ENCODE results near the gene CCDC12.
A peak's percentile ranks its signal among the peaks of the same experiment; 100 is the strongest.

CCDC12 gene

GRCh38 chr3:47014036-47014435 lies 37.5 kb upstream of the CCDC12 start:
- H3K4me1 ChIP-seq (ENCODE audit: control insufficient read depth, insufficient read depth, low read length): peaks cover 9% of the 10 kb centered on the region
- H3K27ac ChIP-seq (ENCODE audit: low read length): no peak overlapping the region
- H3K36me3 ChIP-seq (ENCODE audit: control insufficient read depth in 2 of 2, insufficient read depth in 2 of 2, low read length in 2 of 2): peaks cover 28 to 42% of the 10 kb centered on the region in 2 donors

GRCh38 chr3:47013231-47013630 lies 36.7 kb upstream of the CCDC12 start:
- Histone ChIP-seq H3K9me3 (ENCODE audit: control insufficient read depth in 2 of 2, low read length in 2 of 2) (no peaks in the 10 kb centered on the region), H3K9ac (ENCODE audit: low read length in 2 of 2) (no peak overlapping the region), H3K4me3 (ENCODE audit: low read length in 2 of 2) (no peak overlapping the region), H3K4me1 (ENCODE audit: control insufficient read depth, insufficient read depth, low read length) (peaks cover 9% of the 10 kb centered on the region), H3K36me3 (ENCODE audit: control insufficient read depth in 2 of 2, insufficient read depth in 2 of 2, low read length in 2 of 2) (peaks cover 21 to 35% of the 10 kb centered on the region in 2 donors), H3K27me3 (ENCODE audit: control insufficient read depth in 1 of 2, insufficient read depth in 2 of 2, low read length in 2 of 2) (no peaks in the 10 kb centered on the region), H3K27ac (ENCODE audit: low read length) (no peak overlapping the region)

More at GRCh38 chr3:47014036-47014435, 37.5 kb upstream of the CCDC12 start:
- no peaks in the 10 kb centered on the region for H3K27me3 ChIP-seq (ENCODE audit: control insufficient read depth in 1 of 2, insufficient read depth in 2 of 2, low read length in 2 of 2)
- H3K9me3 ChIP-seq (ENCODE audit: control insufficient read depth in 2 of 2, low read length in 2 of 2): no peaks in the 10 kb centered on the region
- no peak overlapping the region for H3K4me3 ChIP-seq (ENCODE audit: low read length in 2 of 2)
- H3K9ac ChIP-seq (ENCODE audit: low read length in 2 of 2): no peak overlapping the region

- H3K9ac ChIP-seq (ENCODE audit: low read length in 2 of 2): no peak overlapping the region
- H3K27me3 ChIP-seq (ENCODE audit: control insufficient read depth in 1 of 2, insufficient read depth in 2 of 2, low read length in 2 of 2): no peaks in the 10 kb centered on the region
- H3K36me3 ChIP-seq (ENCODE audit: control insufficient read depth in 2 of 2, insufficient read depth in 2 of 2, low read length in 2 of 2): peaks cover 15 to 29% of the 10 kb centered on the region in 2 donors
- no peak overlapping the region for H3K27ac ChIP-seq (ENCODE audit: low read length)
- H3K4me1 ChIP-seq (ENCODE audit: control insufficient read depth, insufficient read depth, low read length): peaks cover 9% of the 10 kb centered on the region
- no peaks in the 10 kb centered on the region for H3K9me3 ChIP-seq (ENCODE audit: control insufficient read depth in 2 of 2, low read length in 2 of 2)
- no peak overlapping the region for H3K4me3 ChIP-seq (ENCODE audit: low read length in 2 of 2)
Observed at GRCh38 chr3:47012342-47013230, 36.0 kb upstream of the CCDC12 start.

DNA sequence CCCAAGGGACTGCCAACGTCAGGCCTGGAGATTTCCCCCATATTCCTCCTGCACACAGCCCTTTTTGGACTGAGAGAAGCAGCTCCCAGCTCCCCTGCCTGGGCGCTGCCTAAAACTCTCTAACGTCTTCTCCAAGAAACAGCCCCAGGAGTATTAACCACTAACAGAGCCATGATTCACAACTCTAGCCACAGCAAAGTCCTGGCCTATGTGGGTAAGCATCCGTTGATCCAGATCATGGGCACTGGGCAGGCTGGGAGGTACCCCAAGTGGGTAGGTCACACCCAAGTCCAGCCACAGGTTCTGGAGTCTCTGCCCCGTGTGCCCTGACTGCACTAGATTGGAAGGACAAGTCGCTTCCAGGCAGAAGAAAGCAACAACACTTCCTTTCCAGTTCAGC lies 34.8 kb upstream of the CCDC12 start:
- Histone ChIP-seq H3K27me3 (ENCODE audit: control insufficient read depth in 1 of 2, insufficient read depth in 2 of 2, low read length in 2 of 2) (no peaks in the 10 kb centered on the region), H3K9ac (ENCODE audit: low read length in 2 of 2) (no peak overlapping the region), H3K4me3 (ENCODE audit: low read length in 2 of 2) (no peak overlapping the region), H3K4me1 (ENCODE audit: control insufficient read depth, insufficient read depth, low read length) (peaks cover 9% of the 10 kb centered on the region), H3K9me3 (ENCODE audit: control insufficient read depth in 2 of 2, low read length in 2 of 2) (no peaks in the 10 kb centered on the region), H3K36me3 (ENCODE audit: control insufficient read depth in 2 of 2, insufficient read depth in 2 of 2, low read length in 2 of 2) (peaks cover 6 to 18% of the 10 kb centered on the region in 2 donors), H3K27ac (ENCODE audit: low read length) (no peak overlapping the region)

- no peak overlapping the region for H3K27ac ChIP-seq (ENCODE audit: low read length)
- H3K4me3 ChIP-seq (ENCODE audit: low read length in 2 of 2): no peak overlapping the region
- peaks cover 3 to 19% of the 10 kb centered on the region in 2 donors for H3K36me3 ChIP-seq (ENCODE audit: control insufficient read depth in 2 of 2, insufficient read depth in 2 of 2, low read length in 2 of 2)
- no peaks in the 10 kb centered on the region for H3K9me3 ChIP-seq (ENCODE audit: control insufficient read depth in 2 of 2, low read length in 2 of 2)
- no peak overlapping the region for H3K9ac ChIP-seq (ENCODE audit: low read length in 2 of 2)
- peaks cover 9% of the 10 kb centered on the region for H3K4me1 ChIP-seq (ENCODE audit: control insufficient read depth, insufficient read depth, low read length)
- no peaks in the 10 kb centered on the region for H3K27me3 ChIP-seq (ENCODE audit: control insufficient read depth in 1 of 2, insufficient read depth in 2 of 2, low read length in 2 of 2)
Observed at GRCh38 chr3:47010910-47011309, 34.4 kb upstream of the CCDC12 start.

DNA sequence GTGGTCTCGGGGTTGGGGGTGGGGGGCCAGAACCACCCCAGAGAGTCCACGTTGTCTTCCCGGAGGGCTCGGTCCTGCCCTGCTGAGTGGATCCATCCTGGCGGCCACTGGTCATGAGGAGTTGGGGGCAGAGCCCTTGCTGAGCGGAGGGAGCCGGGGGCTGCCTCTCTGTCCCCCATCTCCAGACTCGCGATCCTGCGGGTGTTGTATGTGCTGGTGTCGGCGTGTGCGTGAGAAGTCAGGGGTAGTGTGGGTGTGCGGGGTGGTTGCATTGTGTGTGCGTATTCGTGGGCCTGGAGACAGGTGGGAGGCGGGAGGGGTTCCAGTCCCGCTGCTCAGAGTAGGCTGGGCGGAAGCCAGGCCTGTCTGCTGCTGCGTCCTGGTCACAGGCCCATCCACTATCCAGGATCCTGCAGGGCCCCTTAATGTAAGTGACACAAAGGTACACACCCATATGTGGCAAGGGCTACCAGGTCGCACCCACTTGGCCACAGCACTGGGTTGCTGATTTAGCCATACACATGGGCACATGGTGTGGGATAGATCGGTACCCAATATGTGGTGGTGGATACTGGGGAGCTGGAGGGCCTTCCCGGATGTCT lies 33.7 kb upstream of the CCDC12 start:
- H3K36me3 ChIP-seq (ENCODE audit: control insufficient read depth in 2 of 2, insufficient read depth in 2 of 2, low read length in 2 of 2): peaks cover 3 to 19% of the 10 kb centered on the region in 2 donors
- H3K27ac ChIP-seq (ENCODE audit: low read length): peak overlapping the region; percentile 84

DNA sequence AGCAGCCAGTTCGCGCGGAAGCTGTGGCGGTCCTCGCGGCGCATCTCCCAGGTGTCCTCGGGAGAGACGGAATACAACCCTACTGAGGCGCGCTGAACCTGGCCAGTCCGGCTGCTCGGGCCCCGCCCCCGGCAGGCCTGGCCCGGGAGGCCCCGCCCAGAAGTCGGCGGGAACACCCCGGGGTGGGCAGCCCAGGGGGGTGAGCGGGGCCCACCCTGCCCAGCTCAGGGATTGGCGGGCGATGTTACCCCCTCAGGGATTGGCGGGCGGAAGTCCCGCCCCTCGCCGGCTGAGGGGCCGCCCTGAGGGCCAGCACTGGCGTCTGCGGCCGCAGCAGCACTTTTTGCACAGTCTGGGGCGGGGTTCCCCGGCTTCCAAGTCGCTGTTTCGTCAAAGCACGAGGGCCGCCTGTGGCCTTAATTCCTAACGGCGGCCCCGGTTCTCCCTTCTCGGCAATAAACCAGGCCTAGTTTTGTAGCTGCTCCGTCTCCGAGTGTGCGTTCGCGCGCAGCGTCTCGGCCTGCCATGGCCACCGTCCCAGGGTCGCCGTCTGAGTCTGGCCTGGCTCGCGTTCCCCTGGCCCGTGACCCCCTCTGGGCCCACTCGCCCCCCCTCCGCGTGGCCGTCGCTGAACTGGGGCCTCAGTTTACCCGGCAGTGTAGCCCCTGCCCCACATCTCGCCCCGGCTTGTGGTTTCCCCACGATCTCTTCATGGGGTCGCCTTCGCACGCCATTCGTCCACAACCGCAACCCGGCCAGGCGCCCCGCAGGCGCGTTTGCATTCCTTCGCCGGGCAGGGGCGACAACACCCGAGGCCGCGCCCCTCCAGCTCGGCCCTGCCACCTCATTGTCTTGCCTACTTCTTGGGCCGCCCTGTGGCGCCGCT lies 32.9 kb upstream of the CCDC12 start:
- H3K9me3 ChIP-seq (ENCODE audit: control insufficient read depth in 2 of 2, low read length in 2 of 2): no peaks in the 10 kb centered on the region
- H3K9ac ChIP-seq (ENCODE audit: low read length in 2 of 2): peak overlapping the region; percentile 76 to 89
- peaks cover 3 to 19% of the 10 kb centered on the region in 2 donors for H3K36me3 ChIP-seq (ENCODE audit: control insufficient read depth in 2 of 2, insufficient read depth in 2 of 2, low read length in 2 of 2)
- no peaks in the 10 kb centered on the region for H3K27me3 ChIP-seq (ENCODE audit: control insufficient read depth in 1 of 2, insufficient read depth in 2 of 2, low read length in 2 of 2)
- H3K27ac ChIP-seq (ENCODE audit: low read length): peak overlapping the region; percentile 84
- H3K4me1 ChIP-seq (ENCODE audit: control insufficient read depth, insufficient read depth, low read length): peaks cover 9% of the 10 kb centered on the region
- peak overlapping the region; percentile 47 to 80 for H3K4me3 ChIP-seq (ENCODE audit: low read length in 2 of 2)

More for the DNA sequence above, 33.7 kb upstream of the CCDC12 start:
- Histone ChIP-seq H3K4me1 (ENCODE audit: control insufficient read depth, insufficient read depth, low read length) (peaks cover 9% of the 10 kb centered on the region), H3K9me3 (ENCODE audit: control insufficient read depth in 2 of 2, low read length in 2 of 2) (no peaks in the 10 kb centered on the region), H3K27me3 (ENCODE audit: control insufficient read depth in 1 of 2, insufficient read depth in 2 of 2, low read length in 2 of 2) (no peaks in the 10 kb centered on the region), H3K9ac (ENCODE audit: low read length in 2 of 2) (peak overlapping the region; percentile 76 to 89), H3K4me3 (ENCODE audit: low read length in 2 of 2) (peak overlapping the region; percentile 47 to 80)

DNA sequence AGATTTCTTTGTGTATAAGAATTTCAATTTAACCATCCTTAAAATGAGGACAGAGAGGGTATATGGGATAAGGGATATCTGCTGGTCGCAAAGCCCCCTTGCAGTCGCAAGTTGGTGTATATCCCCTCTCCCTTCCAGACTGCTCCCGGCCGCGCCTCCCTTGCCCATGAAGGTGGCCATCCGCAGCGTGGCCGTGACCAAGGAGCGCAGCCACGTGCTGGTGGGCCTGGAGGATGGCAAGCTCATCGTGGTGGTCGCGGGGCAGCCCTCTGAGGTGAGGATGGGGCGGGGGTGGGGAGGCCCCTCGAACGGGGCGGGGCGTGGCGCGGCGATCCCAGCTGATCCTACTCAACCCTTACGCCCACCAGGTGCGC lies 32.3 kb upstream of the CCDC12 start:
- Histone ChIP-seq H3K27ac (ENCODE audit: low read length) (peak overlapping the region; percentile 2), H3K9me3 (ENCODE audit: control insufficient read depth in 2 of 2, low read length in 2 of 2) (no peaks in the 10 kb centered on the region), H3K4me3 (ENCODE audit: low read length in 2 of 2) (peak overlapping the region; percentile 47 to 80), H3K27me3 (ENCODE audit: control insufficient read depth in 1 of 2, insufficient read depth in 2 of 2, low read length in 2 of 2) (no peaks in the 10 kb centered on the region), H3K4me1 (ENCODE audit: control insufficient read depth, insufficient read depth, low read length) (peaks cover 9% of the 10 kb centered on the region), H3K36me3 (ENCODE audit: control insufficient read depth in 2 of 2, insufficient read depth in 2 of 2, low read length in 2 of 2) (peaks cover 0 to 15% of the 10 kb centered on the region in 2 donors), H3K9ac (ENCODE audit: low read length in 2 of 2) (no peak overlapping the region)

DNA sequence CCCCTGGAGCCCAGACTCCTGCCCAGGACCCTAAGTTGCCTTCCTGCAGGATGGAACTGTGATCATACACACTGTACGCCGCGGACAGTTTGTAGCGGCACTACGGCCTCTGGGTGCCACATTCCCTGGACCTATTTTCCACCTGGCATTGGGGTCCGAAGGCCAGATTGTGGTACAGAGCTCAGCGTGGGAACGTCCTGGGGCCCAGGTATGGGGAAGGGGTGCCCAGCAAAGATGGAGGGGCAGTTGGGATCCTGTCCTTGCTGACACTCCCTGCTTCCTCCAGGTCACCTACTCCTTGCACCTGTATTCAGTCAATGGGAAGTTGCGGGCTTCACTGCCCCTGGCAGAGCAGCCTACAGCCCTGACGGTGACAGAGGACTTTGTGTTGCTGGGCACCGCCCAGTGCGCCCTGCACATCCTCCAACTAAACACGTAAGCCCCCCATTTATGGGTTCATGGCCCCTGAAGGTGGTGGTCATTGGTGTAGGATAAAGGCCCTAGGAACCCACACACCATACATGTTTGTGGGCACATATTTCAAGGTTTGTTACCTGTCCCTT lies 31.8 kb upstream of the CCDC12 start:
- Histone ChIP-seq H3K36me3 (ENCODE audit: control insufficient read depth in 2 of 2, insufficient read depth in 2 of 2, low read length in 2 of 2) (peaks cover 0 to 14% of the 10 kb centered on the region in 2 donors), H3K4me1 (ENCODE audit: control insufficient read depth, insufficient read depth, low read length) (peaks cover 9% of the 10 kb centered on the region), H3K9me3 (ENCODE audit: control insufficient read depth in 2 of 2, low read length in 2 of 2) (no peaks in the 10 kb centered on the region), H3K27ac (ENCODE audit: low read length) (peak overlapping the region; percentile 2), H3K9ac (ENCODE audit: low read length in 2 of 2) (no peak overlapping the region), H3K27me3 (ENCODE audit: control insufficient read depth in 1 of 2, insufficient read depth in 2 of 2, low read length in 2 of 2) (no peaks in the 10 kb centered on the region), H3K4me3 (ENCODE audit: low read length in 2 of 2) (no peak overlapping the region)
